ENCODE data around the gene DGKI.
A peak's percentile ranks its signal among the peaks of the same experiment; 100 is the strongest.
"Not testable (repeated sequence)": the region's sequence is repeated elsewhere in the genome, so short reads cannot be mapped to it uniquely, and the experiment has no call there.

Gene DGKI

GRCh38 chr7:137458399-137458798 is 388.4 kb downstream of the DGKI start:
- DNase-seq, result no peak

- DNase-seq, result no peak
Observed at GRCh38 chr7:137454767-137455166, 392.0 kb downstream of the DGKI start.

- peak; percentile 51 to 54 for DNase-seq
Observed at GRCh38 chr7:137454246-137454724, 392.5 kb downstream of the DGKI start.

GRCh38 chr7:137453356-137453755 is 393.4 kb downstream of the DGKI start:
- peak in 1 of 2 experiments; percentile 22 for DNase-seq

GRCh38 chr7:137449016-137449415 is 397.8 kb downstream of the DGKI start:
- no peak for DNase-seq

GRCh38 chr7:137448572-137448971 is 398.2 kb downstream of the DGKI start:
- not testable (repeated sequence) for DNase-seq

- DNase-seq, result no peak
Observed at GRCh38 chr7:137446025-137446424, 400.7 kb downstream of the DGKI start.

- no peak for DNase-seq
Observed at GRCh38 chr7:137445268-137445667, 401.5 kb downstream of the DGKI start.

GRCh38 chr7:137443616-137444015 is 403.2 kb downstream of the DGKI start:
- no peak for DNase-seq

- no peak for DNase-seq
Observed at GRCh38 chr7:137441451-137441850, 405.3 kb downstream of the DGKI start.

- no peak for DNase-seq
Observed at GRCh38 chr7:137439829-137440825, 406.6 kb downstream of the DGKI start.

GRCh38 chr7:137434946-137435345 is 411.8 kb downstream of the DGKI start:
- no peak for DNase-seq

GRCh38 chr7:137434530-137434929 is 412.2 kb downstream of the DGKI start:
- DNase-seq, result peak in 1 of 2 experiments; percentile 14

- DNase-seq, result no peak
Observed at GRCh38 chr7:137423321-137423720, 423.5 kb downstream of the DGKI start.

- no peak for DNase-seq
Observed at GRCh38 chr7:137421366-137421765, 425.4 kb downstream of the DGKI start.

GRCh38 chr7:137418841-137419240 is 427.9 kb downstream of the DGKI start:
- no peak for DNase-seq

- no peak for DNase-seq
Observed at GRCh38 chr7:137417464-137417863, 429.3 kb downstream of the DGKI start.

- DNase-seq, result no peak
Observed at GRCh38 chr7:137413901-137414300, 432.9 kb downstream of the DGKI start.

GRCh38 chr7:137411446-137411845 is 435.3 kb downstream of the DGKI start:
- DNase-seq, result no peak

GRCh38 chr7:137408126-137408525 is 438.6 kb downstream of the DGKI start:
- no peak for DNase-seq

GRCh38 chr7:137407078-137407477 is 439.7 kb downstream of the DGKI start:
- no peak for DNase-seq

GRCh38 chr7:137404660-137405317 is 442.0 kb downstream of the DGKI start:
- no peak for DNase-seq

- DNase-seq, result no peak
Observed at GRCh38 chr7:137403353-137403695, 443.4 kb downstream of the DGKI start.
